ENCODE measurements around the gene GGTA1.

GGTA1 gene

DNA sequence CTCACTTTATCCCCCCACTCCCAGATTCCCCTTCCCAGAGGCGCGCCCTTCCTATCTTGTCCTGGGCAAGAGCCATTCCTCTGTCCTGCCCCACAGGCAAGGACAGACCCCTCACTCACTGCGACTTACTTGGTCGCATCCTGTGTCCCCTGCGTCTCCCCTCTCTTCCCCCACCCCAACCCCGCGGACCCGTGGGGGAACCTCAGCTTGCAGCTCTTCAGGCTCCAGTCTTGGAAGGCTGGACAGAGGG is 542 bp downstream of the GGTA1 start:
- DNase-seq (ENCODE audit: low read depth): no peak

- peak; percentile 60 for DNase-seq (ENCODE audit: low read depth)
Observed at GRCh38 chr9:121498487-121499176, 1.0 kb downstream of the GGTA1 start.

DNA sequence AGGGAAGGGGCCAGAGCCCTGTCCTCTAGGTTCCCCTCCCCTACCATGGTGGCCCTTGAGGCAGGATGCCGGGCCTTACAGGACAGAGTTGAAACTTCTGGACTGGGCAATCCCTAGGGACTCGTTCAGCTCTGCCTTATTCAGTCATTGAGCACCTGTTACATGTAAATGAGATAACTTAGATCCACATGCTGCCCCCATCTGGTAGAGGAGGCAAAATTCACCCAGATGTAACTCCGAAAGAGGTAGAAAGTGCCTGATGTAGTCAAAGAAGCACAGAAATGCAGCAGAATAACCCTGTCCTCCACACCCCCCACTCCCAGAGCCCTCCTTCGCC is 1.5 kb downstream of the GGTA1 start:
- DNase-seq (ENCODE audit: low read depth): peak; percentile 45

- no peak for DNase-seq (ENCODE audit: low read depth)
Observed at GRCh38 chr9:121495976-121496375, 3.7 kb downstream of the GGTA1 start.

DNA sequence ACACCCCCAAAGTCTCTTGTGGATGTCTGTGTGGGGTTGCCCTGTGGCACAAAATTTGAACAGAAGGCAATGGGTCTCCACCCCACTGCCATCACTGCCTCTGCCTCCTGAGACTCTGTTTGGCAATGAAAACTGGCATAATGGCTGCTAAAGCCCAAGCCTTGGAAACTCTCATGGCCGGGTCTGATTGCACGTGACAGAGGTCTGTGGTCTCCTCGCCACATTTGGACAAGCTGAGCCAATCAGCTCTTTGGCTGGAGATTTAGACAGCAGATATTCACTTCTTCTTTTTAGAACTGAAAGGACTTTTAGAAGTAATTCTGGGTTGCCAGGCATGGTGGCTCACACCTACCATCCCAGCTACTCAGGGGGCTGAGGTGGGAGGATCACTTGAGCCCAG is 5.5 kb downstream of the GGTA1 start:
- no peak for DNase-seq (ENCODE audit: low read depth)

- DNase-seq (ENCODE audit: low read depth): no peak
Observed at GRCh38 chr9:121491111-121491510, 8.5 kb downstream of the GGTA1 start.

- no peak for DNase-seq (ENCODE audit: low read depth)
Observed at GRCh38 chr9:121489344-121489743, 10.3 kb downstream of the GGTA1 start.

DNA sequence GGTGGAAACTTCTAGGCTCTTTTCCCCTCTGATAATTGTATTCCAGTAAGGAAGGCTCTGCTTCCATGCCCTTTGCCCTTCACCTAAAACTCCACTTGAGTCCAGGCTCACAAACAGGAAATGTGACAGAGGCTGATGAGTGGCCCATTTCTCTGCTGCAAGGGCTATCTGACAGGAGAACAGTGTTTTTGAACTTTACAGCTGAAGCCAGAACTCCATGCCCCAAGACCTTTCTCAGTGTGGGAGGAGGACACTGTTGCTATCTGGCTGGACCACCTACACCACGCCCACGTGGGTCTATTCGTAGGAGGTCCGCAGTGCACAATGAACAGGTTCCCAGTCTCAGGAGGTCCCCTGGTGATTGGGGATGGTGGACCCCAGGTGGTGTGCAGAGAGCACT is 13.6 kb downstream of the GGTA1 start:
- DNase-seq (ENCODE audit: low read depth): no peak

GRCh38 chr9:121485623-121486022 is 14.0 kb downstream of the GGTA1 start:
- no peak for DNase-seq (ENCODE audit: low read depth)

GRCh38 chr9:121484651-121485446 is 14.8 kb downstream of the GGTA1 start:
- no peak for DNase-seq (ENCODE audit: low read depth)

GRCh38 chr9:121483473-121484031 is 16.1 kb downstream of the GGTA1 start:
- no peak for DNase-seq (ENCODE audit: low read depth)

DNA sequence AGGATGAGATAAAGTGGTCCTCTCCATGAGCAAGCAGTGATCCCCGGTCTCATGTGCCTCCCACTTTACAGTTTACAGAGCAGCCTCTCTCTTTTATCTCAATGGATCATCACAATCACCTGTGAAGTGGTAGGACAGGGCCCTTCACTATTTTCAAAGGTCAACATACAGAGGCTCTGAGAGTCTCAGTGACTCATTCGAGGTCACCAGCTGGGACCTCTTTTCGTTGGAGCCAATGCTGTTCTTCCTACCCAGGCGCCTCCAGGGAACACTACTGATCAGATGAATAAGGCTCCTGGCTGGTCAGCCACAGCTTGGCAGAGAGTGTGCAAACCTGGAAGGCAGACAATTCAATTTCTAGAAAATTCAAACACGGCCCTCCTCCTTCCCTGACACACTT is 16.6 kb downstream of the GGTA1 start:
- no peak for DNase-seq (ENCODE audit: low read depth)

- DNase-seq (ENCODE audit: low read depth): no peak
Observed at GRCh38 chr9:121478816-121479676, 20.6 kb downstream of the GGTA1 start.

GRCh38 chr9:121476156-121476555 is 23.5 kb downstream of the GGTA1 start:
- no peak for DNase-seq (ENCODE audit: low read depth)

GRCh38 chr9:121474231-121474947 is 25.3 kb downstream of the GGTA1 start:
- DNase-seq (ENCODE audit: low read depth): no peak

DNA sequence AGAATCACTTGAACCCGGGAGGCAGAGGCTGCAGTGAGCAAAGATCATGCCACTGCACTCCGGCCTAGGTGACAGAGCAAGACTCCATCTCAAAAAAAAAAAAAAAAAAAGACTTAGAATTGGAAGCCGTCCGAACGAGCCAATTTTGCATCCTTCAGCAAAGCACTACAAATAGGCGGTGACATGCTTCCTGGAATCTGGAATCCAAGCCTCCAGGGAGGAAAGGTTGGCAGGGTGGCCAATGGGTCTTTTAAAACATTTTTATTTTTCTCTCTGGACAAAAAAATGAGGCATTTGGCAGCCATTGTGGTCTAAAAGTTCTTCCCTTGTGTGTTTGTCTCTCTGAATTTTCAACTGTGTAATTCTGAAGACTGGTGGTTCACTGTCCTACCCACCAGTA is 26.4 kb downstream of the GGTA1 start:
- no peak for DNase-seq (ENCODE audit: low read depth)

DNA sequence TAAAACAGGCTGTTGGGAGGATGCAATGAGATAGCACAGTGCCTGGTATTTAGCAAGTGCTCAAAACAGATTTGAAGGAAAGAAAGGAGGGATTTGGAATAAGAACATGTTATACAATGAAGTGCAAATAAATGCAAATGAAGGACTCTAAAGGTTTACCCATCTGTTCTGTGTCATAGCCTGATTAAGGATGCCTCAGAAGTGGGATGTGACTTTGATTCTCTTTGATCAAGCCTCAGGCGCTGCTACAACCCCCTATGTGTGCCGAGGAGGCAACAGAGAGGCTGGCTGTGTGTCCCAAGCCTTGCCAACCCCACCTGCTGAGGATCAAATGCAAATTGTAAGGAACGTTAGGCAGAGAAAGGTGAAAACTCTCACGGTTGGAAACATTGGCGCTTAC is 27.2 kb downstream of the GGTA1 start:
- no peak for DNase-seq (ENCODE audit: low read depth)

- DNase-seq (ENCODE audit: low read depth): no peak
Observed at GRCh38 chr9:121466142-121466541, 33.5 kb downstream of the GGTA1 start.

DNA sequence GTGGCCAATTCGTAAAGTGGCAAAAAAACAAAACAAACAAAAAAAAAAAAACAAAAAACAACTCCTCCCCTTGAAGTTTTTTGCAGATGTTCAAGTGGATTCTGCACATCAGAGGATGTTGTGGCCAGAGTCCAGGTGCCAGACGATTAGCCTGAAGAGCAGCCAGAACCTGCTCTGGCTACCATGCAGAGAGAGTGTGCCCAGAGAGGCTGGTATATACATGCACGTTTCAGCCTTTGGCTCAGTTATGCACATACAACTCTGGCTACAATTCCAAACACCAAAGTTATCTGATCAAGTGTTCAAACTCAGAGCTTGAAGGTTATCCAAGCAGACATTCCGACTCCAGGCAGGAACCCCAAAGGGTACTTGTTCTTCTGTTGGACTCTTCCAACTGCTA is 34.7 kb downstream of the GGTA1 start:
- no peak for DNase-seq (ENCODE audit: low read depth)

DNA sequence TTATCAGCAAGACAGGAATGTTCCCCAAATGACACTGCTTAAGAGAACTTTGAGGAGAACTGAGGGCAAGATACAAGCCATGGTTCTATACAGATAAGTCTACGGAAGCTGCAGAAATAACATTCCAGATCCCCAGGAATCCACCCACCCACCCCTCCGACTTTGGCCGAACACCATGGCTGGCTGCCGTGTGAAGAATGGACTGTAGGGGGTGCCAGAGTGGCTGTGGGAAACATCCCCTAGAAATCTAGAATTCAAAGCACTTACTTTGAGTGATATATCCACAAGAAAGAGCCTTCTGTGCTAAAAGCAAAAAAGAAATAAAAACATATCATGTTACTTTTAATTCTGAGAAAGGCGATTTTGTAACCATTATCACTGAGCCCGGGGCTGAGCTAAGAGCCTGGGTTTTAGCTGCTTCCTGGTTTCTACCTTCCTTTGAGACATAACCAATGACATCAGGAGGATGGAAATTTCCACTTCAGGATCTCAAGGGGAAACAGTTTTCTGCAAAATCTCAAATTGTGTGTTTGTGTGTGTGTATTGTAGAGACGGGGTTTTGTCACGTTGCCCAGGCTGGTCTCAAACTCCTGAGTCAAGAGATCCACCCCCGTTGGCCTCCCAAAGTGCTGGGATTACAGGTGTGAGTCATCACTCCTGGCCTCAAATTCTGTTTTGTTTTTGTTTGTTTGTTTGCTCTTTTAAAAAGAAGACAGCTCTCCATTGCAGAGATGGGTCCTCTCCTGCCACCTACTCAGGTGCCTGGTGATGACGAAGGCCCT is 36.4 kb downstream of the GGTA1 start:
- no peak for DNase-seq (ENCODE audit: low read depth)

- DNase-seq (ENCODE audit: low read depth): no peak
Observed at GRCh38 chr9:121459513-121459912, 40.1 kb downstream of the GGTA1 start.

Data from fibroblast of gingiva (primary cell).